ENCODE data around the gene FCHO1.

DNA sequence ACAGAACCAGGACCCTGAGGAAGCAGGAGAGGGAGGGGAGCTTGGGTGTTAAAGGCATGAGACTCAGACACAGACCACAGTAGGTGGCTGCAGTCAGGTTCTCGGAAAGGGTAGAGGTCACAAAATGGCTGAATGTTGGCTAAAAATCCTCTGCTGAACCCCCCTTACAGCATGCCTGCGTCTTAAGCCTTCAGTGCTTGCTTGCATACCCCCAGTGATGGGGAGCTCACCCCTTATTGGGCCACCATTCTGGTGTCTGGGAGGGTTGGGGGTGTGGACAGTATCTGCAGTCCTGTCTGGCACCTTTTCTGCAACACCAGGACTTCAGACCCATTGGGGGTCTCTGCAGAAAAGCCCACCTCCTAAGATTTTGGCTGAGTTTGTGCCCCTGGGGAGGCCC is 29.5 kb downstream of the FCHO1 start:
- TF ChIP-seq REST (IDR thresholded peaks at IDR 0.05; ENCODE audit: low read depth, low read length) (no peak), FOS (IDR thresholded peaks at IDR 0.05; ENCODE audit: borderline replicate concordance, extremely low read depth, insufficient read length) (no peak)

Measured in GM12878 (cell line).